ENCODE measurements around the gene SMAD2.
A peak's percentile ranks its signal among the peaks of the same experiment; 100 is the strongest.
"Not testable (repeated sequence)": the region's sequence is repeated elsewhere in the genome, so short reads cannot be mapped to it uniquely, and the experiment has no call there.

The SMAD2 gene

GRCh38 chr18:47930199-47930930 lies at the start of gene SMAD2:
Gene SMAD2, minus strand, starts transcription at chr18:47930659. Its CDS starts 33,903 bp downstream, at chr18:47896756.
- DNase-seq (ENCODE audit: low read depth in 3 of 3): peak; percentile 61 to 77 (median 62)

- no peak for DNase-seq (ENCODE audit: low read depth in 3 of 3)
Observed at GRCh38 chr18:47979611-47980200, 49.2 kb upstream of the SMAD2 start.

- no peak for DNase-seq (ENCODE audit: low read depth in 3 of 3)
Observed at GRCh38 chr18:47978603-47979002, 48.1 kb upstream of the SMAD2 start.

- no peak for DNase-seq (ENCODE audit: low read depth in 3 of 3)
Observed at GRCh38 chr18:47978141-47978540, 47.7 kb upstream of the SMAD2 start.

GRCh38 chr18:47975701-47976100 lies 45.2 kb upstream of the SMAD2 start:
- no peak for DNase-seq (ENCODE audit: low read depth in 3 of 3)

- DNase-seq (ENCODE audit: low read depth in 3 of 3): no peak
Observed at GRCh38 chr18:47975105-47975504, 44.6 kb upstream of the SMAD2 start.

GRCh38 chr18:47970664-47971531 lies 40.4 kb upstream of the SMAD2 start:
- no peak for DNase-seq (ENCODE audit: low read depth in 3 of 3)

GRCh38 chr18:47969816-47970215 lies 39.4 kb upstream of the SMAD2 start:
- DNase-seq (ENCODE audit: low read depth in 3 of 3): no peak

- DNase-seq (ENCODE audit: low read depth in 3 of 3): no peak
Observed at GRCh38 chr18:47968721-47969120, 38.3 kb upstream of the SMAD2 start.

GRCh38 chr18:47968006-47968676 lies 37.7 kb upstream of the SMAD2 start:
- no peak for DNase-seq (ENCODE audit: low read depth in 3 of 3)

GRCh38 chr18:47964053-47964452 lies 33.6 kb upstream of the SMAD2 start:
- DNase-seq (ENCODE audit: low read depth in 3 of 3): no peak

- DNase-seq (ENCODE audit: low read depth in 3 of 3): not testable (repeated sequence)
Observed at GRCh38 chr18:47961003-47961402, 30.5 kb upstream of the SMAD2 start.

GRCh38 chr18:47953471-47953931 lies 23.0 kb upstream of the SMAD2 start:
- no peak for DNase-seq (ENCODE audit: low read depth in 3 of 3)

- DNase-seq (ENCODE audit: low read depth in 3 of 3): no peak
Observed at GRCh38 chr18:47950511-47950910, 20.1 kb upstream of the SMAD2 start.

GRCh38 chr18:47949202-47949601 lies 18.7 kb upstream of the SMAD2 start:
- DNase-seq (ENCODE audit: low read depth in 3 of 3): no peak

GRCh38 chr18:47946889-47947288 lies 16.4 kb upstream of the SMAD2 start:
- DNase-seq (ENCODE audit: low read depth in 3 of 3): no peak

- DNase-seq (ENCODE audit: low read depth in 3 of 3): no peak
Observed at GRCh38 chr18:47944972-47945852, 14.8 kb upstream of the SMAD2 start.

GRCh38 chr18:47936952-47937351 lies 6.5 kb upstream of the SMAD2 start:
- DNase-seq (ENCODE audit: low read depth in 3 of 3): no peak

- DNase-seq (ENCODE audit: low read depth in 3 of 3): no peak
Observed at GRCh38 chr18:47935321-47936055, 5.0 kb upstream of the SMAD2 start.

- DNase-seq (ENCODE audit: low read depth in 3 of 3): no peak
Observed at GRCh38 chr18:47932603-47933002, 2.1 kb upstream of the SMAD2 start.

All from stimulated activated CD4-positive, alpha-beta T cell treated with anti-CD3 and anti-CD28 coated beads, TNF-alpha, amount 100 ng/mL, for 48 hours (primary cell).